Measurements from ENCODE around the gene LRMDA. TPM values are rescaled to one million over a fixed set of nuclear protein-coding genes. Genes with fewer than 3 reads are reported as not detected.
A peak's percentile ranks its signal among the peaks of the same experiment; 100 is the strongest.

Gene LRMDA
- total and polyA plus RNA-seq, 3 experiments from 2014 or later, result not detected

DNA sequence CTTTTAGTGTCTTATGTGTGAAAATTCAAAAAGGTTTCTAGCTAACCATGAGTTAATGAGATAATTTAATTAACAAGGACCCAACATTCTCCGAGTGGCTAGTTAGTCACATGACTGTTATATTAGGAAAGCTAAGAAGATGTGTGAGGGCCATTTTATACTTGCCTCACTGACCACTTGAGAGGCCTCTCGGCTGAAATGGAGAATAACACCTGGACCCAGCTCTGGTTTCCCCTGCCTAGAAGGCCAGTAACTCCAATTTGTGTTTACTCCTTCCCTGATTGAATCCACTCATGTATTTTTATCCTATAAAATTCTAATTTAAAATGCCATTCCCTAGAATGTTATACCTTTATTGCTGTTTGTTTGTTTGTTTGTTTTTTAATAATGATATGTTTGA, 1115.0 kb downstream of the LRMDA start:
- DNase-seq, result no peak
- H3K4me1 Mint-ChIP-seq, result no peaks in the 10 kb centered on the region
- Histone ChIP-seq H3K4me1 (ENCODE audit: insufficient read depth, low read length) (no peaks in the 10 kb centered on the region), H3K36me3 (ENCODE audit: insufficient read depth, low read length) (no peaks in the 10 kb centered on the region), H3K27me3 (ENCODE audit: insufficient read depth, low read length, poor library complexity, severe bottlenecking) (no peaks in the 10 kb centered on the region), H3K4me3 (ENCODE audit: low read length) (no peak overlapping the region), H3K9me3 (ENCODE audit: low read length) (no peaks in the 10 kb centered on the region), H3K27ac (ENCODE audit: low read depth, low read length) (no peak overlapping the region)
- POLR2A ChIA-PET, result no interaction called here
- CTCF ChIA-PET, result interaction anchor here (1.8 kb wide), 1 partner anchor 11 kb away, joined by 4 read pairs; no protein-coding TSS in a partner anchor
- no peak overlapping the region for H3K4me3 Mint-ChIP-seq
- H3K9me3 Mint-ChIP-seq, result peaks cover 0 to 3% (median 0%) of the 10 kb centered on the region in 5 donors
- no peaks in the 10 kb centered on the region for H3K36me3 Mint-ChIP-seq
- H3K27me3 Mint-ChIP-seq, result no peaks in the 10 kb centered on the region
- H3K27ac Mint-ChIP-seq, result no peak overlapping the region

DNA sequence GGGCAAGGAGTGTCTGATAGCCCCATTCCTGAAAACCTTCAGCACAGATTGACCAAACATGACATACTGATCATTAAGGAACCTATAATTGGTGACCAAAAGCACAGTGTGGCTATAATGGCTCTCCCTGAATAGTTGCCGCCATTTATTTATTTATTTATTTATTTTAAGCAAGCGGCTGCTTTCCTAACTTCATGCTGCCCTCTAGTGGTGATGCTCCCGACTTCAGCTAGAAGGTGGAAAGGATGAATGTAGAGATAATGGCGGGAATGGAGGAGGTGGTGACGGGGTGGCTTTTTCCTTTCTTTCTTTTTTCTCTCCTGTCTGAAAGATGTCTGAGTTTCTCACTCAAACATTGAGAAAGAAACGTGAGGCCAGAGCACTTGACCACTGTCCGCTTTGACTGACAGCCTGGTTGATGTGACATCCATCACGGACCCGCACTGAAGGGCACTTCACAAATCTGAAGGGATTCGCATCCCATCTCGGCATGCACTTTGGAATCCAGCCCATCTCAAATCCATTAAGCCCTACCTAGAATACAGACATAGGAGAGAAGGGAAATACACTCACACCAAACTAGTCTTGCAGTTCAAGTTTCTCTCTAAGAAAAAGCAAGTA, 1116.0 kb downstream of the LRMDA start:
- Histone ChIP-seq H3K9me3 (ENCODE audit: low read length) (no peaks in the 10 kb centered on the region), H3K27me3 (ENCODE audit: insufficient read depth, low read length, poor library complexity, severe bottlenecking) (no peaks in the 10 kb centered on the region), H3K36me3 (ENCODE audit: insufficient read depth, low read length) (no peaks in the 10 kb centered on the region), H3K27ac (ENCODE audit: low read depth, low read length) (no peak overlapping the region), H3K4me3 (ENCODE audit: low read length) (no peak overlapping the region), H3K4me1 (ENCODE audit: insufficient read depth, low read length) (no peaks in the 10 kb centered on the region)
- Mint-ChIP-seq H3K36me3 (no peaks in the 10 kb centered on the region), H3K27me3 (no peaks in the 10 kb centered on the region), H3K9me3 (peaks cover 0 to 3% (median 0%) of the 10 kb centered on the region in 5 donors), H3K4me3 (no peak overlapping the region), H3K27ac (no peak overlapping the region), H3K4me1 (no peaks in the 10 kb centered on the region)
- POLR2A ChIA-PET, result no interaction called here
- CTCF ChIA-PET, result no interaction called here
- peak in 1 of 5 donors; percentile 2 for DNase-seq

GRCh38 chr10:76548716-76549115, 1117.3 kb downstream of the LRMDA start:
- H3K4me3 ChIP-seq (ENCODE audit: low read length), result no peak overlapping the region
- no peak for DNase-seq
- H3K9me3 Mint-ChIP-seq, result peaks cover 0 to 3% (median 0%) of the 10 kb centered on the region in 5 donors
- no peaks in the 10 kb centered on the region for H3K4me1 ChIP-seq (ENCODE audit: insufficient read depth, low read length)
- no peaks in the 10 kb centered on the region for H3K36me3 ChIP-seq (ENCODE audit: insufficient read depth, low read length)
- no peaks in the 10 kb centered on the region for H3K27me3 Mint-ChIP-seq
- H3K27ac Mint-ChIP-seq, result no peak overlapping the region
- no peak overlapping the region for H3K27ac ChIP-seq (ENCODE audit: low read depth, low read length)
- H3K36me3 Mint-ChIP-seq, result no peaks in the 10 kb centered on the region
- ChIA-PET POLR2A (no interaction called here), CTCF (no interaction called here)
- no peaks in the 10 kb centered on the region for H3K4me1 Mint-ChIP-seq
- H3K27me3 ChIP-seq (ENCODE audit: insufficient read depth, low read length, poor library complexity, severe bottlenecking), result no peaks in the 10 kb centered on the region
- H3K9me3 ChIP-seq (ENCODE audit: low read length), result no peaks in the 10 kb centered on the region
- no peak overlapping the region for H3K4me3 Mint-ChIP-seq

- Mint-ChIP-seq H3K36me3 (no peaks in the 10 kb centered on the region), H3K4me1 (no peaks in the 10 kb centered on the region), H3K27me3 (no peaks in the 10 kb centered on the region), H3K27ac (no peak overlapping the region), H3K4me3 (no peak overlapping the region), H3K9me3 (peaks cover 0 to 3% (median 0%) of the 10 kb centered on the region in 5 donors)
- ChIA-PET CTCF (no interaction called here), POLR2A (no interaction called here)
- Histone ChIP-seq H3K27me3 (ENCODE audit: insufficient read depth, low read length, poor library complexity, severe bottlenecking) (no peaks in the 10 kb centered on the region), H3K9me3 (ENCODE audit: low read length) (no peaks in the 10 kb centered on the region), H3K36me3 (ENCODE audit: insufficient read depth, low read length) (no peaks in the 10 kb centered on the region), H3K27ac (ENCODE audit: low read depth, low read length) (no peak overlapping the region), H3K4me3 (ENCODE audit: low read length) (no peak overlapping the region), H3K4me1 (ENCODE audit: insufficient read depth, low read length) (no peaks in the 10 kb centered on the region)
- no peak for DNase-seq
These were observed 1117.7 kb downstream of the LRMDA start for GRCh38 chr10:76549171-76549570.

- no peaks in the 10 kb centered on the region for H3K36me3 Mint-ChIP-seq
- CTCF ChIA-PET, result no interaction called here
- no peak for DNase-seq
- peaks cover 0 to 5% (median 0%) of the 10 kb centered on the region in 5 donors for H3K9me3 Mint-ChIP-seq
- Histone ChIP-seq H3K27me3 (ENCODE audit: insufficient read depth, low read length, poor library complexity, severe bottlenecking) (no peaks in the 10 kb centered on the region), H3K27ac (ENCODE audit: low read depth, low read length) (no peak overlapping the region), H3K9me3 (ENCODE audit: low read length) (no peaks in the 10 kb centered on the region), H3K4me3 (ENCODE audit: low read length) (no peak overlapping the region), H3K4me1 (ENCODE audit: insufficient read depth, low read length) (no peaks in the 10 kb centered on the region), H3K36me3 (ENCODE audit: insufficient read depth, low read length) (no peaks in the 10 kb centered on the region)
- no peaks in the 10 kb centered on the region for H3K4me1 Mint-ChIP-seq
- no peak overlapping the region for H3K4me3 Mint-ChIP-seq
- POLR2A ChIA-PET, result no interaction called here
- H3K27me3 Mint-ChIP-seq, result no peaks in the 10 kb centered on the region
- H3K27ac Mint-ChIP-seq, result no peak overlapping the region
These were observed 1119.4 kb downstream of the LRMDA start for GRCh38 chr10:76550806-76551205.

DNA sequence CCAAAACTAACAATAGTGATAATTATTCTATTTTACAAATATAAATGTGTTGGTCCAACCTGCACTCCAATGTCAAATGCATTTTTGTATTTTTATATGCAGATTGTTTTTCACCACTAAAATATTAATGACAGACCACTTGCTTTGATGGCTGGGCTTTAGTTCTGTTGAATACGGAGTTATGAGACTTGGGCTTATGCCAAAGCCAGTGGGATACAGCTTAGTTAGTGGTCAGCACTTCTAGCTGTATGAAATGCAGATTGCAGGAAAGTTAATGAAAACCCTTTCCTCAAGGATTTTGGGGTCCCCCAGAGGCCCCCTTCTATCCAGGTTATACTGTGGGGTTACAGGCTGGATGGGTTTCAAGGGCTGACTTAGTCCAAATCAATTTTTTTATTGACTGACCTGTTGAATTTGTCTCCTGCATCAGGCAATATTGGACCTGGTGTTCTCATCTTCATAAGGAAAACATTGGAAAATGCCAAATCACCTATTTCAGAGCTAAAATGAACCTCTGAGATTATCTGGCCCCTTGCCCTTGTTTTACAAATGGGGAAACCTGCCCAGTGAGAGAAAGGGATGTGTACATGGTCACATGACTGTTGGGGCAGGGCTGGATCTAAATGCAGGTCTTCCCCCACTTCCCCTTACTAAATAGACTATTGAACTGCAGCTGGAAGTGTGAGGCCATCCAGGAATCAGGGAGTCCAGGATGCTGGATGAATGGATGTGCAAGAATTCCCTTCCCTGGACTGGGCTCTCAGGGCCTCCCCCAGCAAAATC, 1120.9 kb downstream of the LRMDA start:
- Histone ChIP-seq H3K4me1 (ENCODE audit: insufficient read depth, low read length) (no peaks in the 10 kb centered on the region), H3K9me3 (ENCODE audit: low read length) (no peaks in the 10 kb centered on the region), H3K4me3 (ENCODE audit: low read length) (no peak overlapping the region), H3K27me3 (ENCODE audit: insufficient read depth, low read length, poor library complexity, severe bottlenecking) (no peaks in the 10 kb centered on the region), H3K36me3 (ENCODE audit: insufficient read depth, low read length) (no peaks in the 10 kb centered on the region), H3K27ac (ENCODE audit: low read depth, low read length) (no peak overlapping the region)
- Mint-ChIP-seq H3K36me3 (no peaks in the 10 kb centered on the region), H3K4me3 (no peak overlapping the region), H3K27me3 (no peaks in the 10 kb centered on the region), H3K9me3 (peaks cover 0 to 7% (median 0%) of the 10 kb centered on the region in 5 donors), H3K4me1 (no peaks in the 10 kb centered on the region), H3K27ac (no peak overlapping the region)
- ChIA-PET POLR2A (no interaction called here), CTCF (no interaction called here)
- DNase-seq, result no peak

GRCh38 chr10:76553263-76554032, 1122.0 kb downstream of the LRMDA start:
- Mint-ChIP-seq H3K36me3 (no peaks in the 10 kb centered on the region), H3K27me3 (no peaks in the 10 kb centered on the region), H3K4me1 (no peaks in the 10 kb centered on the region), H3K4me3 (no peak overlapping the region), H3K9me3 (peaks cover 0 to 7% (median 0%) of the 10 kb centered on the region in 5 donors), H3K27ac (no peak overlapping the region)
- H3K9me3 ChIP-seq (ENCODE audit: low read length), result no peaks in the 10 kb centered on the region
- H3K27me3 ChIP-seq (ENCODE audit: insufficient read depth, low read length, poor library complexity, severe bottlenecking), result no peaks in the 10 kb centered on the region
- no peaks in the 10 kb centered on the region for H3K4me1 ChIP-seq (ENCODE audit: insufficient read depth, low read length)
- no peak overlapping the region for H3K4me3 ChIP-seq (ENCODE audit: low read length)
- no peak for DNase-seq
- H3K27ac ChIP-seq (ENCODE audit: low read depth, low read length), result no peak overlapping the region
- ChIA-PET CTCF (no interaction called here), POLR2A (no interaction called here)
- H3K36me3 ChIP-seq (ENCODE audit: insufficient read depth, low read length), result no peaks in the 10 kb centered on the region

- ChIA-PET POLR2A (no interaction called here), CTCF (no interaction called here)
- no peak overlapping the region for H3K27ac Mint-ChIP-seq
- no peak for DNase-seq
- peaks cover 0 to 7% (median 0%) of the 10 kb centered on the region in 5 donors for H3K9me3 Mint-ChIP-seq
- no peaks in the 10 kb centered on the region for H3K36me3 Mint-ChIP-seq
- no peaks in the 10 kb centered on the region for H3K27me3 Mint-ChIP-seq
- Histone ChIP-seq H3K36me3 (ENCODE audit: insufficient read depth, low read length) (no peaks in the 10 kb centered on the region), H3K4me3 (ENCODE audit: low read length) (no peak overlapping the region), H3K4me1 (ENCODE audit: insufficient read depth, low read length) (no peaks in the 10 kb centered on the region), H3K9me3 (ENCODE audit: low read length) (no peaks in the 10 kb centered on the region), H3K27ac (ENCODE audit: low read depth, low read length) (no peak overlapping the region), H3K27me3 (ENCODE audit: insufficient read depth, low read length, poor library complexity, severe bottlenecking) (no peaks in the 10 kb centered on the region)
- H3K4me1 Mint-ChIP-seq, result no peaks in the 10 kb centered on the region
- H3K4me3 Mint-ChIP-seq, result no peak overlapping the region
These were observed 1122.6 kb downstream of the LRMDA start for GRCh38 chr10:76554033-76554408.

All from CD8-positive, alpha-beta memory T cell (primary cell).